SK-N-SH treated with all-trans-retinoic acid at 6 μM for 48 hours (cell line): ENCODE measurements around the gene GCNT3.

Experiments used
- ARNTL ChIP-seq: fragments of 450-650 bp; formaldehyde crosslinking; IDR thresholded peaks from 2 replicates; pipeline ENCODE4 v1.5.0; 2020; ENCODE audit warnings: low read depth, mild to moderate bottlenecking, moderate library complexity, borderline replicate concordance
- BACH2 ChIP-seq: fragments of 250-450 bp; sonication (Bioruptor Pico); IDR thresholded peaks from 2 replicates; pipeline ENCODE4 v1.9.0; 2021; ENCODE audit warnings: mild to moderate bottlenecking, borderline replicate concordance
- CREB5 ChIP-seq: fragments of 250-450 bp; sonication (Bioruptor Pico); IDR thresholded peaks from 2 replicates; pipeline ENCODE4 v1.5.1; 2020; ENCODE audit warnings: low read depth, mild to moderate bottlenecking, moderate library complexity
- CSRNP3 ChIP-seq: fragments of 250-450 bp; sonication (Bioruptor Pico); IDR thresholded peaks from 2 replicates; pipeline ENCODE4 v1.5.1; 2021; ENCODE audit warnings: mild to moderate bottlenecking, moderate library complexity
- PATZ1 ChIP-seq: fragments of 250-450 bp; sonication (Bioruptor Pico); IDR thresholded peaks from 2 replicates; pipeline ENCODE4 v1.8.0; 2020; ENCODE audit warnings: mild to moderate bottlenecking, moderate library complexity, borderline replicate concordance
- POU6F1 ChIP-seq: fragments of 250-450 bp; sonication (Bioruptor Pico); IDR thresholded peaks from 2 replicates; pipeline ENCODE4 v1.8.0; 2021; ENCODE audit warnings: low read depth, mild to moderate bottlenecking, moderate library complexity, borderline replicate concordance
- RARB ChIP-seq: fragments of 250-450 bp; sonication (Bioruptor Pico); IDR thresholded peaks from 2 replicates; pipeline ENCODE4 v1.8.0; 2021; ENCODE audit warnings: mild to moderate bottlenecking, moderate library complexity
- TOX ChIP-seq: fragments of 250-450 bp; sonication (Bioruptor Pico); IDR thresholded peaks from 2 replicates; pipeline ENCODE4 v1.8.0; 2021; ENCODE audit warnings: mild to moderate bottlenecking, moderate library complexity, borderline replicate concordance
- TSHZ2 ChIP-seq: fragments of 250-450 bp; sonication (Bioruptor Pico); IDR thresholded peaks from 2 replicates; pipeline ENCODE4 v1.5.0; 2020; ENCODE audit warnings: mild to moderate bottlenecking, moderate library complexity
- ZFP3 ChIP-seq: fragments of 250-450 bp; sonication (Bioruptor Pico); IDR thresholded peaks from 2 replicates; pipeline ENCODE4 v1.5.0; 2020; ENCODE audit warnings: mild to moderate bottlenecking, moderate library complexity
- ZNF70 ChIP-seq: fragments of 450-650 bp; formaldehyde crosslinking; IDR thresholded peaks from 2 replicates; pipeline ENCODE4 v1.5.0; 2020; ENCODE audit warnings: mild to moderate bottlenecking, moderate library complexity

- TF ChIP-seq ARNTL (CRISPR knock-in tag) (no peak), ZFP3 (CRISPR knock-in tag) (no peak), CREB5 (CRISPR knock-in tag) (no peak), PATZ1 (CRISPR knock-in tag) (no peak), ZNF70 (CRISPR knock-in tag) (no peak), POU6F1 (no peak), TOX (CRISPR knock-in tag) (no peak), TSHZ2 (no peak), CSRNP3 (no peak), RARB (CRISPR knock-in tag) (no peak), BACH2 (CRISPR knock-in tag) (no peak)
These were observed 38.0 kb downstream of the GCNT3 start for GRCh38 chr15:59649603-59650002.
